HG03097 (cell line): ENCODE results near the gene ESPN.

Experiments
- ATAC-seq: cut with Tn5 transposase; IDR thresholded peaks from one replicate; pipeline ENCODE4 v1.9.1; 2021; ENCODE audit not compliant: unreplicated experiment, low FRiP score

Gene ESPN

DNA sequence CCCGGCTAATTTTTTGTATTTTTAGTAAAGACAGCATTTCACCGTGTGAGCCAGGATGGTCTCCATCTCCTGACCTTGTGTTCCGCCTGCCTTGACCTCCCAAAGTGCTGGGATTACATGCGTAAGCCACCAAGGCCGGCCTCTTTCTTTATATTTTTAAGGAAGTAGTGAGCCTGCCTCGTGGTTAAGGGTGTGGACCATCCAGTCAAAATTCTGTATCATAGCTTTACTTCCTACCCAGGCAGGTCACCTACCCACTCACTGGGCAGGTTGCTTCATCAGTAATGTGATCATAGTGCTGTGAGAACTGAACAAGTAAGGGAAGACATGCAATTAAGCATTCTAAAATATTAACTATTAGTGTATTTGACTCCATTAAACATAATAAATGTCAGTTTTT lies 22.9 kb upstream of the ESPN start:
- no peak for ATAC-seq

DNA sequence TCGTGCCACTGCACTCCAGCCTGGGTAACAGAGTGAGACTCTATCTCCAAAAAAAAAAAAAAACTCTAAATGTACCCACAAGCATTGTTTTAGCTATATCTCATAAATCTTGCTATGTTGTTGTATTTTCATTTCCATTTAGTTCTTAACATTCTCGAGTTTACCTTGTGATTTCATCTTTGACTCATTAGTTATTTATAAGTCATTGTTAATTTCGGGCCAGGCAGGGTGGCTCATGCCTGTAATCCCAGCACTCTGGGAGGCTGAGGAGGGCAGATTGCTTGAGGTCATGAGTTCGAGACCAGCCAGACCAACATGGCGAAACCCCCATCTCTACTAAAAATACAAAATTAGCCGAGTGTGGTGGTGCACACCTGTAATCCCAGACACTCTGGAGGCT lies 16.6 kb upstream of the ESPN start:
- ATAC-seq = no peak

GRCh38 chr1:6409053-6409452 lies 15.5 kb upstream of the ESPN start:
- no peak for ATAC-seq

- ATAC-seq = no peak
Measured at GRCh38 chr1:6409733-6410132, 14.8 kb upstream of the ESPN start.

- ATAC-seq = no peak
Measured at GRCh38 chr1:6410248-6410893, 14.2 kb upstream of the ESPN start.

GRCh38 chr1:6412896-6413295 lies 11.7 kb upstream of the ESPN start:
- no peak for ATAC-seq

DNA sequence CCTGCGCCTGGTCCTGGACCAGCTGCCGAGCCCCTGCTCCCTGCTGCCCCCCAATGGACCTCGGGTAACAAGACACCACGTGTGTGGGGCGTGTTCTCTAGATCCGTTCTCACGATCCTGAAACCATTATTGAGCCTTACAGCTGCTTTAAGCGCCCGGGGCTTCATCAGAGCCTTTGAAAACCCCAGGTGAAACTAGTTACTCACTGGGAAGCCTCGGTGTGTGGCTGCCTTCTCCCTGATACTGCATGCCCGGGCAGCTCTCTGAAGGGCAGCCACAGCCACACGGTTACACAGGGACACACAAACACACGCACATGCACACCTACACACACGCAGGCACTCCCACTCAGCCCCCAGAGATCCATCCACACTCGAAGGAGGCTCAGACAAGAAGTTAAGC lies 10.1 kb upstream of the ESPN start:
- no peak for ATAC-seq

DNA sequence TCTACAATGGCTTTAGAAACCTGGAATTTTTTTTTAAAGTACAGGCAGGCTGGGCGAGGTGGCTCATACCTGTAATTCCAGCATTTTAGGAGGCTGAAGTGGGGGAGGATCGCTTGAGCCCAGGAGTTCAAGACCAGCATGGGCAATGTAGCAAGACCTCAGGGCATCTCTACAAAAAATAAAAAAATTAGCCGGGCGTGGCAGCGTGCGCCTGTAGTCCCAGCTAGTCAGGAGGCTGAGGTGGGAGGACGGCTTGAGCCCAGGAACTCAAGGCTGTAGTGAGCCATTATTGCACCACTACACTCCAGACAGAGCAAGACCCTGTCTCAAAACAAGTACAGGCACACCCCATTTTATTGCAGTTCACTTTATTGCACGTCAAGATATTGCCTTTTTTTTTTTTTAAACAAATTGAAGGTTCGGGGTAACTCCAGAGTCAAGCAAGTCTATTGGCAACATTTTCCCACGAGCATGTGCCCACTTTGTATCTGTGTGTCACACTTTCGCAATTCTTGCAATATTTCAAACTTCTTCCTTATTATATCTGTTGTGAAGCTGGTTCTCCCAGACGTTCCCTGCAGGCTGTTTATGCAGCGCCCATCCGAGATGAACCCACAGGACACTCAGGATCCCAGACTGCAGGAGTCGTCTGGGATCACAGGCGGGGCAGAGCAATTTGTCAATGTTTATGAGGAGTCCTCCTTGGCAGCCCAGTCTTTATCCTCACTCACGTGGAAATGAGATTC lies 9.5 kb upstream of the ESPN start:
- no peak for ATAC-seq

DNA sequence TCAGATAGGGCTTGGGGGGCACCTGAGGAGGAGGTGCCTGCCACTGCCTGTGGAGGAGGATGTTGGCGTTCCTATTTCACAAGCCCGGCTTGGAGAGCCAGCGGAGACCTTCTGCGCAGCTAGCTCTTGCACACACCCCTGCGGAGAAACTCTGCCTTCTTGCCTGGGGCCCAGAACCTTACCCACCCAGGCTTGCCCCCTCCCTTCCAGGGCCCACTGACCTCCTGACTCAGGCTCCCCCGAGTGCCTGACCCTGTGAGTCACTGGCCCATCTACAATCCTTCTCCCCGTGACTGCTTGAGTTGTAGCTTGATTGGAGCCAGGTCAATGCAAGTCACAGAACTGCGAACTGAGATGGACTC lies 8.3 kb upstream of the ESPN start:
- ATAC-seq = no peak

GRCh38 chr1:6416906-6417305 lies 7.7 kb upstream of the ESPN start:
- no peak for ATAC-seq

- no peak for ATAC-seq
Measured at GRCh38 chr1:6417961-6418667, 6.5 kb upstream of the ESPN start.

- ATAC-seq = no peak
Measured at GRCh38 chr1:6418668-6419396, 5.7 kb upstream of the ESPN start.

DNA sequence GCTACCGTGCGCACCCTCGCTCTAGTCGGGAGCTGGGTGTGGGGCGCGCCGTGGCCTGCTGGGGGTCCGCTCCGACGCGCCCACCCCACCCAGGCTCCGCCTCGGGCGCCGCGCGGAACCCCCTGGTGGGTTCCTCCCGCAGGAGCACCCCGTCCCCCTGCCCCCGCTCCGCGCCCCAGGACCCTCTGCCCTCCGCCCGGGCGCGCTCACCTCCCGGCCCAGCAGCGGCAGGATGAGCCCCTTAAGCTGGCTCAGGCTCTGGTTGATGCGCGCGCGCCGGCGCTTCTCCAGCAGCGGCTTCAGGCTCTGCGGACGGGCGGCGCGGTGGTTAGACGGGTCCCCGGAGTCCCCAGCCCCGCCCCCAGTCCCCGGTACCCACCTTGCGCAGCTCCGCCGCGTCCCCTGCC lies 5.2 kb upstream of the ESPN start:
- no peak for ATAC-seq

- ATAC-seq = no peak
Measured at GRCh38 chr1:6419804-6420453, 4.6 kb upstream of the ESPN start, which contains the start of gene HES2. TSS of gene HES2 (minus strand) at chr1:6419919. CDS start at chr1:6419820, 99 bp downstream.

DNA sequence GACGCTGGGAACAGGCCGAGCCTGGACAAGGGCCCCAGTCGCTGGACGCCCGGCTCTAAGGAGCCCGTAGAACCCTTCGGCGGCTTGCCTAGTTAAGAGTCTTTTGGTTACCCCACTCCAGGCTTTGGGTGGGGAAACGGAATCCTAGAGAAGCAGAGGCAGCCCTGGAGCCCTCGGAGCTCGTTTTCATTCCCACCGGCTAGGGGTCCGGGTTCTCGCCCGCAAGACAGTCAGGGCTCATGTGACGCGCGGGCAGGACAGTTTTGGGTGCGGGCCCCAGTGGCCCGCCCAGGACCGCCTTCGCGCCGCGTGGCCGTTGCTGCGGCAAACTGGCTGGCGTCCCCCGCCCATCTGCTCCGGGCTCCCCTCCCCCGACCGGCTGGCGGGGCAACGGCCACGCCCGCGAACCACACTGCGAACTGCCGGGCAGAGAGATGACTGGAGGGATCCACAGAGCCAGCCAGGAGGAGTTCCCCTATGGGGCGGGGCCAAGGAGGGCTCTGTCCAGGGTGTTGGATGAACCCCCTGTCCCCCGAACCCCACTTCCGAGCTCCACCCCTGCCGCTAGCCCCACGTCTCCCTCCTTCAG lies 4.0 kb upstream of the ESPN start:
- ATAC-seq = no peak

DNA sequence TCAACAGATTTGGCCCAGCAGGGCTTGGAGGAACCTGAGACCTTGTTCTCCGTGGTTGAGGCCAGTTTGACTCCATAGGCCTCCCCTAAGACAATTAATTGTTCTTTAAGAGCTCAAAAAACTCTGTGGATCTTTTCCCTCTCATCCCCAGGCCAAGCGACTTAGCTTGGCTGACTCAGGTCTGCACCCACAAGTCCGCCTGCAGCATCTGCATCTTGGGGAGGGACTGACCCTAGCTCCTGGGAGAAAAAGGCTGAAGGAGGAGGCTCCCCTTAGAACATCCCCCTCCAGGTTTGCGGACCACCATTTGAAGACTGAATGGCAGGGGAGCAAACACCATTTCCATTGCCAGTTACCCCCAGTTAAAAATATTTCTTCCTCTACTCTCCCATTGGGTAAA lies 3.3 kb upstream of the ESPN start:
- ATAC-seq = no peak

DNA sequence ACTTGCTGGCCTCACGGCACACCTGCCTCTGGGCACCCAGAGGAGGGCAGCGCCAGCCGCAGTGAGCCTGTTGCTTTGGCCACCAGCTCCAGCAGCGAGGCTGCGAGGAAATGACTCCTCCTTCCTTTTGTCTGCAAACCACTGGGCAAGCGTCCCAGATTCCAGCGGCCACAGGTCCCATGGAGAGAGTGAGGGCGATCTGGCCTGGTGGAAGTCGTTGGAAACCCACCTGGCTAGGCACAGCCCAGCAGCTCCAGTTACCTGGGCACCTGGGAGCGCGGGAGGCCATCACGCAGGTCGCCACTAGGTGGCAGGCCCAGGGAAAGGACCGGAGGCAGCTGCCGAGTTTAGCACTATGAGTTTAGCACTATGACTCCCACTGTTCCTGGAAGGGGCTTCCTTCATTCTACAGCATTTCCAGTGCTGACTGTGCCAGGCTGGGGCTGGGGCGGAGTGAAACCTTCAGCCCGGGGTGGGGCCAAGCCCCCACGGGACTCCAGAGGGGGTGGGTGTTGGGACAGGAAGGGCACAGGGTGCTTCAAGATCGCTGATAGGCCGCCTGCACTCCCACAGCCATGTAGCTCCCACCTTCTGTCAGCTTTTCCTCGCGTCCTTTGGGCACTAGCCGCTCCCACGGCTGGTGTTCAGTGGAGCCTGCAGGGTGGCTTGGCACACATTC lies 1.1 kb upstream of the ESPN start:
- ATAC-seq = no peak

GRCh38 chr1:6424000-6424565 lies 493 bp upstream of the ESPN start:
- ATAC-seq = no peak

DNA sequence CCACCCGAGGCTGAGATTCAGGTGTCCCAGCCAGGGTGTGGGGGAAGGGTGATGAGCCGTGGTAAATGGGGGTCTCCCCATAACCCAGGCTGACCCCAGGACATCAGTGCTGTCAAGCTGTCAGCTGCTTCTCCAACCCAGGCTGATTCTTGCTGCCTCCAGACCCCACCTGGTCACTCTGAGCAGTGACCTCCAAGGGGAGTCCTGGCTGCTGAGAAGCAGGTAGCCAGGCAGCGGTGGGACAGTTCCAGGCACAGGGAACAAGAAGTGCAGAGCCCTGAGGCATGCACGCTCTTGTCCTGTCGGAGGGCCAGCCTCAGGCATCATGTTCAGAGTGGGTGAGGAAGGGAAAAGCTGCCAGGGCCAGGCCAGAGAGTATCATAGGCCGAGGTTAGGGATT lies 1.1 kb downstream of the ESPN start:
- ATAC-seq = no peak
